A673 (cell line): ENCODE results near the gene MDGA2. TPM values are rescaled to one million over a fixed set of nuclear protein-coding genes. Genes with fewer than 3 reads are reported as not detected.

Experiments
- BruUV-seq: library from RNA; stranded (reverse); fragments of 400-500 nt; replicated peaks from 2 replicates; lab custom pipeline; 2021; lab: Mats Ljungman, UMichigan
- CTCF ChIA-PET: fragments of 300-600 bp; sonication (Branson Sonifier 250); formaldehyde crosslinking; loops from one replicate; lab custom pipeline; 2022; ENCODE audit warnings: antibody characterized with exemption; lab: Charles Lee
- POLR2A ChIA-PET: fragments of 300-600 bp; sonication (Branson Sonifier 250); formaldehyde crosslinking; loops from one replicate; lab custom pipeline; 2022; ENCODE audit warnings: antibody characterized with exemption; ENCODE audit not compliant: low non-redundant PET; lab: Charles Lee
- DNase-seq: peaks from one replicate; pipeline ENCODE4 v3.0.0-alpha.2; 2015; ENCODE audit warnings: low spot score
- H3K27ac ChIP-seq: fragments of 200-600 bp; sonication (generic); 2 replicates; pipeline ENCODE4 v1.5.1; 2016; ENCODE audit warnings: mixed run types, low read depth, mild to moderate bottlenecking, mixed read lengths, antibody characterized with exemption, low read length; ENCODE audit not compliant: poor library complexity, severe bottlenecking
- H3K27me3 ChIP-seq: fragments of 200-600 bp; sonication (generic); replicated peaks from 2 replicates; pipeline ENCODE4 v1.6.1; 2017; ENCODE audit warnings: mixed run types, low read depth, mild to moderate bottlenecking, mixed read lengths, antibody characterized with exemption, low read length; ENCODE audit not compliant: insufficient read depth, poor library complexity
- H3K36me3 ChIP-seq: fragments of 200-600 bp; sonication (generic); 2 replicates; pipeline ENCODE4 v1.6.1; 2016; ENCODE audit warnings: mixed run types, mild to moderate bottlenecking, mixed read lengths, antibody characterized with exemption, low read length; ENCODE audit not compliant: insufficient read depth, poor library complexity, severe bottlenecking
- H3K4me1 ChIP-seq: fragments of 200-600 bp; sonication (generic); 2 replicates; pipeline ENCODE4 v1.6.1; 2017; ENCODE audit warnings: mixed run types, mild to moderate bottlenecking, mixed read lengths, antibody characterized with exemption, low read length; ENCODE audit not compliant: insufficient read depth, poor library complexity, severe bottlenecking
- H3K4me3 ChIP-seq: fragments of 200-600 bp; sonication (generic); 2 replicates; pipeline ENCODE4 v1.5.1; 2016; ENCODE audit warnings: low read depth, mixed run types, mild to moderate bottlenecking, mixed read lengths, low read length; ENCODE audit not compliant: poor library complexity, severe bottlenecking
- H3K9me3 ChIP-seq: fragments of 200-600 bp; sonication (generic); 2 replicates; pipeline ENCODE4 v1.6.1; 2016; ENCODE audit warnings: mixed run types, low read depth, mild to moderate bottlenecking, mixed read lengths, antibody characterized with exemption, low read length; ENCODE audit not compliant: poor library complexity, severe bottlenecking
- EZH2 ChIP-seq: fragments of 200-600 bp; sonication (generic); IDR thresholded peaks from 2 replicates; pipeline ENCODE4 v1.6.1; 2017; ENCODE audit warnings: borderline replicate concordance, low read depth, mild to moderate bottlenecking, mixed read lengths, antibody characterized with exemption, low read length; ENCODE audit not compliant: poor library complexity, severe bottlenecking
- intact Hi-C: fragments of 100-400 bp; cut with micrococcal nuclease; formaldehyde crosslinking; loops from one replicate; pipeline ENCODE4 v1.10.0; 2022; ENCODE audit not compliant: unreplicated experiment
- total RNA-seq: library from RNA; stranded (reverse); gene quantifications from 2 replicates; pipeline ENCODE4 v1.2.3, GENCODE V29; 2021
- TF ChIP-seq, protein P1 (sequence below): fragments of 300-800, 200-600 bp; sonication (generic); conservative IDR thresholded peaks from 2 replicates; pipeline ENCODE4 v1.5.1; 2017; ENCODE audit warnings: low read depth, mild to moderate bottlenecking, antibody characterized with exemption, low read length, moderate library complexity, mixed read lengths

The MDGA2 gene
- total RNA-seq, 1 experiment from 2014 or later = not detected

DNA sequence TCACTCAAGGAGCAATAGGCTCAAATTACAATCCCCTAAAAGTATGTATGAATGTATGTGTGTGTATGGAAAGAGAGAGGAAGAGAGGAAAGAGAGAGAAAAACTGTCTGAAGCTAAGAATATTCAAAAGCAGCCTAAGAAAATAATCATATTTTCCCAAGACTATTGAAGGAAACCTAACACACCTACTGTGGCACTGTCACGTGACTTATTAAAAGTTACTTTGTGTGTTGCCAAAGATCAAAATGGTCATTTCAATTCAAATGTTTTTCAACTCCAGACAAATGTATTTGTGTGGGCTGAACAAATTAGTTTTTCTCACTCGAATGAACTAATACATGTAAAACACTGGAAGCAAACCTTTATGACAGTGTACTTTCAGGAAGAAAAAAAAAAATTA, 654.9 kb downstream of the MDGA2 start:
- Histone ChIP-seq H3K9me3 (no peaks in the 10 kb centered on the region), H3K27me3 (no peaks in the 10 kb centered on the region), H3K36me3 (no peaks in the 10 kb centered on the region), H3K27ac (no peak overlapping the region), H3K4me1 (peaks cover 4% of the 10 kb centered on the region), H3K4me3 (no peak overlapping the region)
- POLR2A ChIA-PET = interaction anchor here (0.6 kb wide), 1 partner anchor 713 kb away, joined by 3 read pairs; no protein-coding TSS in a partner anchor
- DNase-seq = no peak
- intact Hi-C loops = no loop called here
- CTCF ChIA-PET = no interaction called here
- TF ChIP-seq, protein P1, sequence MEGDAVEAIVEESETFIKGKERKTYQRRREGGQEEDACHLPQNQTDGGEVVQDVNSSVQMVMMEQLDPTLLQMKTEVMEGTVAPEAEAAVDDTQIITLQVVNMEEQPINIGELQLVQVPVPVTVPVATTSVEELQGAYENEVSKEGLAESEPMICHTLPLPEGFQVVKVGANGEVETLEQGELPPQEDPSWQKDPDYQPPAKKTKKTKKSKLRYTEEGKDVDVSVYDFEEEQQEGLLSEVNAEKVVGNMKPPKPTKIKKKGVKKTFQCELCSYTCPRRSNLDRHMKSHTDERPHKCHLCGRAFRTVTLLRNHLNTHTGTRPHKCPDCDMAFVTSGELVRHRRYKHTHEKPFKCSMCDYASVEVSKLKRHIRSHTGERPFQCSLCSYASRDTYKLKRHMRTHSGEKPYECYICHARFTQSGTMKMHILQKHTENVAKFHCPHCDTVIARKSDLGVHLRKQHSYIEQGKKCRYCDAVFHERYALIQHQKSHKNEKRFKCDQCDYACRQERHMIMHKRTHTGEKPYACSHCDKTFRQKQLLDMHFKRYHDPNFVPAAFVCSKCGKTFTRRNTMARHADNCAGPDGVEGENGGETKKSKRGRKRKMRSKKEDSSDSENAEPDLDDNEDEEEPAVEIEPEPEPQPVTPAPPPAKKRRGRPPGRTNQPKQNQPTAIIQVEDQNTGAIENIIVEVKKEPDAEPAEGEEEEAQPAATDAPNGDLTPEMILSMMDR = no peak
- TF ChIP-seq EZH2 = no peak
- BruUV-seq = no TSS peak

DNA sequence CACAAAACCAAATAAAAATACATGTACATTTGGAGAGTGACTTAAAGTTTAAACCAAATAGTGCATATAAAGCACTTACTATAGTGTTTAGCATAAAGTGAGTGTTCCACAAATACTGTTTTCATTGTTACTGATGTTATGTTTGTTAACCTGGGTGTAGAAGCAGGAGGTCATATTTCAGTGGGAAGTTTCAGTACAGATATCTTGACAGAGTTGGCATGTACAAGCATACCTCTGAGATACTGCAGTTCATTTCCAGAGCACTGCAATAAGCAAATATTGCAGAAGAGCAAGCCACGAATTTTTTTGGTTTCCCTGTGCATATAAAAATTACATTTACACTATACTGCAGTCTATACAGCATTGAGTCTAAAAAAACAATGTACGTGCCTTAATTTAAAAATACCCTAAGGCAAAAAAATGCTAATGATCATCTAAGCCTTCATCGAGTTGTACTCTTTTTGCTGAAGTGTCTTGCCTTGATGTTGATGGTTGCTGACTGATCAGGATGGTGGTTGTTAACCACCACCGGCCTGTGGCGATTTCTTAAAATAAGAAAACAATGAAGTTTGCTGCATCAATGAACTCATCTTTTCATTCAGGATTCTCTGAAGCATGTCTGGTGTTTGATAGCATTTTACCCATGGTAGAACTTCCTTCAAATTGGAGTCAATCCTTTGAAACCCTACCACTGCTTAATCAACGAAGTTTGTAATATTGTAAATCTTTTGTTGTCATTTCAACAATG, 662.7 kb downstream of the MDGA2 start:
- CTCF ChIA-PET = no interaction called here
- H3K27ac ChIP-seq = no peak overlapping the region
- intact Hi-C loops = no loop called here
- no peaks in the 10 kb centered on the region for H3K9me3 ChIP-seq
- BruUV-seq = no TSS peak
- no peaks in the 10 kb centered on the region for H3K36me3 ChIP-seq
- POLR2A ChIA-PET = no interaction called here
- DNase-seq = no peak
- TF ChIP-seq, protein P1 = no peak
- TF ChIP-seq EZH2 = no peak
- H3K4me3 ChIP-seq = no peak overlapping the region
- H3K4me1 ChIP-seq = no peaks in the 10 kb centered on the region
- peaks cover 2% of the 10 kb centered on the region for H3K27me3 ChIP-seq

DNA sequence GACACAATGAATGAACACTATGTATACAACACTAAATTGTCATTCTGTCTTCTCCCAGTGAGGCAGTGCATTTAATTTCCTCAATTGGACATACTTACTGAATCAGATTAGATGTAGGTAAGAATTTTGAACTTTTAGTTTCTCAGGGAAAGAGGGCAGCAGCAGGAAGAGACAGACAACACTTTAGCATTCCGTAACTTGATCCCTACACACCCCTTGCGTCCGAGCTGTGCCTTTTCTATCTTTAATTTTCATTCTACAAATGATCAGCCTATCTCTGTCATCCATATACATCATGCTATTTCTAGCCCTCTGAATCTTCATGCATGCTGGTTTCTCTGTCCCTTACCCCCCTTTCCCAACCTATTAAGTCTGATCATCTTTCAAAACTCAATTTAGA, 665.8 kb downstream of the MDGA2 start:
- CTCF ChIA-PET = no interaction called here
- peaks cover 4% of the 10 kb centered on the region for H3K27me3 ChIP-seq
- no peak for TF ChIP-seq EZH2
- TF ChIP-seq, protein P1 = no peak
- H3K27ac ChIP-seq = no peak overlapping the region
- no TSS peak for BruUV-seq
- H3K4me3 ChIP-seq = no peak overlapping the region
- POLR2A ChIA-PET = no interaction called here
- H3K9me3 ChIP-seq = no peaks in the 10 kb centered on the region
- DNase-seq = no peak
- no peaks in the 10 kb centered on the region for H3K36me3 ChIP-seq
- intact Hi-C loops = no loop called here
- no peaks in the 10 kb centered on the region for H3K4me1 ChIP-seq
